Coronary artery (tissue), 2 donors: Measurements from ENCODE around the gene CHN2.

Source experiments
- DNase-seq: peaks from one replicate; pipeline ENCODE4 v3.0.0-alpha.2; 2017; ENCODE audit warnings: low spot score
- H3K27ac ChIP-seq, 2 donors: fragments of 200-600 bp; sonication (generic); one replicate each; pipeline ENCODE4 v1.5.1; 2016 to 2019
- H3K4me3 ChIP-seq: fragments of 200-600 bp; sonication (generic); 2 replicates; pipeline ENCODE4 v1.5.1; 2016; ENCODE audit warnings: mild to moderate bottlenecking, moderate library complexity
- CTCF ChIP-seq: fragments of 200-600 bp; sonication (generic); IDR thresholded peaks from one replicate; pipeline ENCODE4 v1.5.1; 2019; ENCODE audit warnings: antibody characterized with exemption

The CHN2 gene

DNA sequence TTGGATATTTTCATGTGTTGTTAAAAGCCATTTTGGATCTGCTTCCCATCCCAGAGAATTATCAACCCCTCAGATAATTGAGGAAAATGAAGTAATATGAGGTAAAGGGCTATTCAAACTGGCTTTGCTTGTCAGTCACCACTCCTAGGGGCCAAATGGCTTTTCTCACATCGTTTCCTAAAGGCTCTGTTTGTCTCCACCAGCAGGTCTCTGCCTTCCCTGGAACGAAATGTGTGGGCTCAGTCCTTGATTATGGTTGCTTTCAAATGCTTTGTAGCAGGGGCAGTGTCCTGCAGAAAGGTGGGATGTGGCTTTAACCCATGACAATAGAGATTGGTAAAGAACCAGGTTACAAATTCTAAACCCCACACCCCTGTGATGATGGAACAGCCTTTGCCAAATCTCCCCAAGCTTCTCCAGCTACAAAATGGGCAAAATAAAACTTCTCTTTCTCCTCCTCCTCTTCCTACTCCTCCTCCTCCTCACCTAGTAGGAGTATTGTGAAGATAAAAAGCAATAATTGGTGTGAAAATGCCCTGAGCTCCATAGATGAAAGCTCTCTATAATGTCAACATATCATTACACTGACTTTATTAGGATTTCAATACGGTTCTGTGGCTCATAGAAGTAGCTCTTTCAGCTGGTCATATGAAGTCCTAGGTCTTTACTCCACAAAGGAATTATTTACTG, 127.6 kb downstream of the CHN2 start:
- no peak for DNase-seq
- TF ChIP-seq CTCF = no peak
- Histone ChIP-seq H3K27ac (no peak overlapping the region), H3K4me3 (no peak overlapping the region)

DNA sequence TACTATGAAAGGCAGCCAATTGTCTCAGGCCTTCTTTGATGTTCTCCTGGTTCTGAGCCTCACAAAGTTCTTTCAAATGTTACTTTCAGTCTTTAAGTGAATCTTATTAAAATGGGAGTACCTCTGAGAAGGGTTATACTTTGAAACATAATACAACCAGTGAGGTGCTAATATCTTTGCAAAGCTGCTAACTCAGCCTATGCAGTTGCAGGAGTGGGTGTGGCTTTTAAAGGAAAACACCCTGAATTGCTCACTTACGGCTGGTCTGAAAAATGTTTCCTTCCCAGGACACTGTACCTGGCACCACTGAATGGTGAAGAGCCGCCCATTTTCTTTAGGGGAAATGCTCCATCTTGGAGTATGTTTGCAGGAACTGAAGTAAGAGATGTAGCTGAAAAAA, 130.9 kb downstream of the CHN2 start:
- no peak for DNase-seq
- no peak overlapping the region for H3K27ac ChIP-seq
- no peak overlapping the region for H3K4me3 ChIP-seq
- no peak for TF ChIP-seq CTCF

DNA sequence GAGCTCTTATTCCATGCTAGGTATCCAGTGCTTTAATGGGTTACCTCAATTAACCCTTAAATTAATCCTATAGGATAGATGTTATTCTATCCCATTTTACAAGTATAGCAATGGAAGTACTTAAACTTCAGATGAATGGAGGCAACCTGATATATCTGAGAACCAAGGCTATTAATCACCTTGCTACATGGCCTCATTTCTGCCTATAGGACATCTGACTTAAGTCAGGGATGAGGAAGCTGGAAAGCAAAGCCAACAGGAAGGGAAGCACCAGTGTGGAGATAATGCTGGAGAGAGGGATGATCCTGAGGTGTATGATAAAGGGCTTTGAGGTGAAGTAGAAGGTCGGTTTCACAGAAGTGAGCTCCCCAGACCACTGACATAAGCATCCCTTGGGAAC, 132.3 kb downstream of the CHN2 start:
- H3K27ac ChIP-seq = no peak overlapping the region
- TF ChIP-seq CTCF = no peak
- DNase-seq = no peak
- no peak overlapping the region for H3K4me3 ChIP-seq

- Histone ChIP-seq H3K27ac (no peak overlapping the region), H3K4me3 (no peak overlapping the region)
- no peak for DNase-seq
- TF ChIP-seq CTCF = no peak
Measured at GRCh38 chr7:29327455-29327854, 132.9 kb downstream of the CHN2 start.

GRCh38 chr7:29328045-29328444, 133.5 kb downstream of the CHN2 start:
- DNase-seq = no peak
- Histone ChIP-seq H3K27ac (peak overlapping the region in 1 of 2 donors; percentile 37), H3K4me3 (no peak overlapping the region)
- no peak for TF ChIP-seq CTCF

DNA sequence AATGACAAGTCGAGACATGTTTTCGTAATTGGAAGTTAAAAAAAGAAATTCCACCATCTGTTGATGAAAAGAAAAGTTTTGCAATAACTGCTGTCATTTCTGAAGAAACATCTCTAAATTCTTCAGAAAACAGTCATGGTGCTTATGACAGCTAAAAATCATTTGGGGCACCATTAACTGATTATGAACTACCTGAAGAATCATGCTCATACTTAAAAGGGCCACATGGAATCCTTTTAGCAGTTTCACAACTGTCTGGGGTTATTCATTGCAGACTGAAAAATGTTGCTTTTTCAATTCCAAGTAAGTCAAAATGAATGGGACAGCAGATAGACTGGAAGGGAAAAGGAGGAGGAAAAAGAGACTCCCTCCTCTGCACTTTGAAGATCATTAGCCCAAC, 134.2 kb downstream of the CHN2 start:
- no peak for TF ChIP-seq CTCF
- Histone ChIP-seq H3K27ac (peak overlapping the region; percentile 6 to 37), H3K4me3 (no peak overlapping the region)
- DNase-seq = no peak

GRCh38 chr7:29329686-29330085, 135.1 kb downstream of the CHN2 start:
- Histone ChIP-seq H3K4me3 (no peak overlapping the region), H3K27ac (no peak overlapping the region)
- no peak for DNase-seq
- TF ChIP-seq CTCF = no peak
